NCI-H526 (cell line): ENCODE data around the gene BAZ1B.
"Not testable (repeated sequence)": the region's sequence is repeated elsewhere in the genome, so short reads cannot be mapped to it uniquely, and the experiment has no call there.

Experiments used
- DNase-seq, 2 experiments: peaks; one replicate each; lab custom pipeline; 2025; lab: John Stamatoyannopoulos, UW

Gene BAZ1B

DNA sequence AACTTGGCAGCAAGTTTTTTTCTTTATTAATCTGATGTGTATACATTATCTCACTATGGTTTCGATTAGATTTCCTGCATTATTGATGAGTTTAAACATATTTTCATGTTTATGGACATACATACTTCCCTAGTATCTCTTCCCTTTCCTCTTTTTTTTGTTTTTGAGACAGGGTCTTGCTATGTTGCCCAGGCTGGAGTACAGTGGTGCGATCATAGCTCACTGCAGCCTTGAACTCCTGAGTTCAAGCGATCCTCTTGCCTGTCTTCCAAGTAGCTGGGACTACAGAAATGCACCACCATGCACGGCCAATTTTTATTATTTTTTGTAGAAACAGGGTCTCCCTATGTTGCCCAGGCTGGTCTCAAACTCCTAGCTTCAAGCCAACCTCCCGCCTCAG is 18.9 kb downstream of the BAZ1B start:
- no peak for DNase-seq

DNA sequence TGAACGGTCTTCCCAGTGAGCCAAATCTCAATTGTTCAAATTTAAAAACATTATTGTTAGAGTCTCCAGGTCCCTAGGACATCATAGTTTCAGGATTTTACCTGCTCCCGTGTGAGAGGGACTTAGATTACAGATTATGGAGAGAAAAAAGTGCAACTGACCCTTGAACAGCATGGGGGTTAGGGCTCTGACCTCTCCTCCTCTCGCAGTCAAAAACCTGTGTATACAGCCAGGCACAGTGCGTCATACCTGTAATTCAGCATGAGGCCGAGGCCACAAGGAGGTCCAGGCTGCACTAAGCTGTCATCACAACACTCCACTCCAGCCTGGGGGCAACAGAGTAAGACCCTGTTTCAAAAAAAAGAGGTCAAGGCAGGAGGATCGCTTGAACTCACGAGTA is 25.5 kb downstream of the BAZ1B start:
- no peak for DNase-seq

DNA sequence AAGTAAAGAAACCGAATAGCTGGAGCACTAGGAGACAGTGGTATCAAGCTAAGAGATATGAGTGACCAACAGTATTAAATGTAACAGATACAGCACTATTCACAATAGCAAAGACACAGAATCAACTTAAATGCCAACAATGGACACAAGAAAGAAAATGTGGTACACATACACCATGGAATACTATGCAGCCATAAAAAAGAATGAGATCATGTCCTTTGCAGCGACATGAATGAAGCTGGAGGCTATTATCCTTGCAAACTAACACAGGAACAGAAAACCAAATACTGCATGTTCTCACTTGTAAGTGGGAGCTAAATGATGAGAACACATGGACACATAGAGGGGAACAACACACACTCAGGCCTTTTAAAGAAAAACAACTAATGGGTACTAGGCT is 26.6 kb downstream of the BAZ1B start:
- not testable (repeated sequence) for DNase-seq

DNA sequence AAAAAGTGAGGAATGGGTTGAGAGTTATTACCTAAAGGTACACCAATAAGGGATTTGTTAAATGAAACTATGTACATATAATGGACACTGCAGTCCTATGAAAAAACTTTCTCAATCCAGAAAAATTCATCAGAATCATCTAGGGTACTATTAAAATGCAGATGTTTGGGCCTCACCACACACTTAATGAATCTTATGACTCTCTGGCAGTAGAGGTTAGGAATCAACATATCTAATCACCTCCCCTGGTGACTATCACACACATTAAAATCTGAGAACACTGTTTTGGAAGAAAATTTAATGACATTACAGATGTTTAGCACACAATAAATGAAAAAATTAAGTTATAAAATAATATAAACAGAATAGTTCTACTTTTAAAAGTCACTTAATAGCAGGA is 32.1 kb downstream of the BAZ1B start:
- no peak for DNase-seq

DNA sequence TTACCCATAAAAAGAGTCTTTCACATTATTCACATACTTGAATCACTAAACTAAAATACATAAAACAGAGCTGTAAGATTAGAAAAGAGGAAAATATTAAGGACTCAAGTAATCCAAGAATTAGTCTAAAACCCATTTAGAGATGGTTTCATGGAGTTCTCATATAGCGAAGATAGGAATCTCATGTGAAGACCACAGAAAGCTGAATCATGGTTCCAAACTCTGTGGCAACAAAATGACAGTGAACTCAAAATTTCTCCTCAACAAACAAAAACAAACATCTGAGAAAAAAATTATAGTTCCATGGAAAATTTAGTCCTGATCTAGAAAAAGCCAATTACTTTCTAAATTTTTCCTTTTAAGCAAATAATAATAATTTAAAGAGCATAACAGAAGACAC is 34.6 kb downstream of the BAZ1B start:
- no peak for DNase-seq

DNA sequence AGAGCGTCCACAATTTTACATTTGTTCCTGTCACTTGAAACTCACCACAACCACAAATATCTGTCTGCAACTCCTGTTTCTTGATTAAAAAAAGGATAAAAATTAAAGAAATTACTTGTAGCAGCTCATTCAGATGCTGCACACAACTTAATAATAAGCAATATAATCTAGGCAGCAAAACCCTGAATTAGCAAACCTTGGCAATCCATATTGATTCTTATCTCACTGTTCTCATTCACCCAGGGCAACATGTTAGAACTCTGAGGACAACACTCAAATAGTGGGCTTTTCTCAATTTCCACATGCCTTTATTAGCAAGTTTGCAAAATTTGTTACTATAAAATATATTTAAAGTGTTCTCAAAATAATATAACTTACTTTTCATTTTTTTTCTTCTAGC is 38.9 kb downstream of the BAZ1B start:
- no peak for DNase-seq

DNA sequence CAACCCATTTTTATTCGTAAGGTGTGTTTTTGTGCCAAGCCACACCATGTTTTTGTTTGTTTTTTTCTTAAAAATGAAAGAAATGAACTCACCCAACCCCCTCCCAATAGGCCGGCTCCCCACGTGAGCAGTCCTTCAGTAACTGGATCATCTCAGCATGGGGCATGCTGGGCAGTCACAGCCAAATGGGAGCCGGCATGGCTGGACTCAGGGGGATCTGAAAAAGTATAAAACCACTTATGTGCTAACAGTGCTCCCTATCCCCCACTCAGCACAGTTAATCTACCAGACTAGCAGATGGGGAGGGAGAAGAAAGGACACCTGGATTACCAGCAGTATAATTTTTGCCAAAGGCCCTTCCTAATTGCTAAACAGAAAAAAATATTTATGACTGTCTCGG is 39.3 kb downstream of the BAZ1B start:
- no peak for DNase-seq

DNA sequence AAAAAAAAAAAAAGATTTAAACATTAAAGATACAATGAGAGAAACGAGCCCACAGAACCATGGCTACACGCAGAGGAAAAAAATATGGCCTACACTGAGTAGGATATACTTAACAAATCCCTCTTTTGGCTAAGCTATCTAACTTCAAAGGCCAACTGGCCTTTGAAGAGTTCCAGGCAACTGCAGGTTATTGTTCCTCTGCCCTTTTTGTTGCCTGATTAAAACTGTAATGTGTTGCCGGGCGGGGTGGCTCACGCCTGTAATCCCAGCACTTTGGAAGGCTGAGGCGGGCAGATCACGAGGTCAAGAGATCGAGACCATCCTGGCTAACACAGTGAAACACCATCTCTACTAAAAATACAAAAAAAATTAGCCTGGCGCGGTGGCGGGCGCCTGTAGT is 40.6 kb downstream of the BAZ1B start:
- not testable (repeated sequence) for DNase-seq

DNA sequence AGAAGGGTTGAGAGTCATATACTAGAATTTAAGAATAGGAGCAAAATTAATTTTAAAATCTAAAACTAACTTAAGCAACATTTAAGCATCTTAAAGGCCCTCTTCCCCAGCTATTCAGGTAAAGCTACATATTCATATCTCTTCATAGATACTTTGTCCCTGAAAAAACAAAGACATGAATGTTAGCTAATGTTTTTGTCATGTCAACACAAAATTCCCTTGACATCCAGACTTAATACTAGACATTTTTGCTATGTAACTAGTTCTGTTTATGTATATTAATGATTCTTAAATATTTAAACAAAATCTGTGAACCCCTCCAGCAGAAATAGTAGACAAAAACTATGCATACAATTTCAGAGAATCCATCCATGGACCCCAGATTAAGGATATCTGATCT is 43.5 kb downstream of the BAZ1B start:
- DNase-seq: no peak

DNA sequence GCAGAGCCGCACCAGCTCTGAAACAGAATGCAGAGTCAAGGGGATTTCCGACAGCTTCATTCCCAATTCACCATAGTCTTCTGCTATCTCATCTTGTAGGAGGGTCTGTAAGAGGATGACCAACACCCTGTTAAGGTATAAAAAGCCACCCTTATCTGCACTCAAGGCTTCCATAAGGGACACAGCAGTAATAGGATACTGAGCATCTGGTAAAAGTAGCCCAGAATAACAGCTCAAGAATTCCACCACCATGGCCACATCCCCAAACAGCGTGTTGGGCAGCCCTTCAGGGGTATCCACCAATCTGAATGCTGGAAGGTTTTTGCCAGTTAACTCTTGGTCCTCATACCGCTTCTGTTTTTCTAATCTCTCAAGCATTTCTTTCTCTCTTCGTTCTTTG is 44.7 kb downstream of the BAZ1B start:
- no peak for DNase-seq

DNA sequence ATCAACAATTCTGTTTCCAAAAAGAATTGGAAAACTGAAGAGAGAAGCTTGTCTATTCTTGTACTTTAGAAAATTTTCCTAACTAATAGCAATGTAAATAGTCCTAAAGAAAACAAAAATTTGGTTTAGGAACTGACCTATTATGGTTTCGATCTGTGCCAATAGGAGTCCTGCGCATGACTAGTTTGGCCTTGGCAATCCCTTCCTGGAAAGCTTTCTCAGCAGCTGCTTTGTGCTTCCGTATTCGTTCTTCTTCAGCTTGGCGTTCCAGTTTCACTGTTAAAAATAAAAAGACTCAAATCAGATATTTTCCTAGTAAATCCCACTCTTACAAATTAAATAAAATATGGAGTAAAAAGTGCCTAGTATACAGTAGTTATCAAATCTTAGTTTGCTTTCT is 51.9 kb downstream of the BAZ1B start:
- DNase-seq: no peak

DNA sequence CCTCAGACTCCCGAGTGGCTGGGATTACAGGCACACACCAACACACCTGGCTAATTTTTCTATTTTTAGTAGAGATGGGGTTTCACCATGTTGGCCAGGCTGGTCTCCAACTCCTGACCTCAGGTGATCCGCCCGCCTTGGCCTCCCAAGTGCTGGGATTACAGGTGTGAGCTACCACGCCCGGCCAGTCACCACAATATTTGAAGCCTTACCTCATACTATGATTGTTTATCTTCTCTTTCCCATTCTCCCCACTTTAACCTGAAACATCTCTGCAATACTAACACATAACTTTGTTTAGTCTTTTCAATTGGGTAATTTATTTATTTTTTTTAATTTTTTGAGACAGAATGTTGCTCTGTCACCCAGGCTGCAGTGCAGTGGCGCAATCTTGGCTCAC is 55.0 kb downstream of the BAZ1B start:
- not testable (repeated sequence) for DNase-seq

DNA sequence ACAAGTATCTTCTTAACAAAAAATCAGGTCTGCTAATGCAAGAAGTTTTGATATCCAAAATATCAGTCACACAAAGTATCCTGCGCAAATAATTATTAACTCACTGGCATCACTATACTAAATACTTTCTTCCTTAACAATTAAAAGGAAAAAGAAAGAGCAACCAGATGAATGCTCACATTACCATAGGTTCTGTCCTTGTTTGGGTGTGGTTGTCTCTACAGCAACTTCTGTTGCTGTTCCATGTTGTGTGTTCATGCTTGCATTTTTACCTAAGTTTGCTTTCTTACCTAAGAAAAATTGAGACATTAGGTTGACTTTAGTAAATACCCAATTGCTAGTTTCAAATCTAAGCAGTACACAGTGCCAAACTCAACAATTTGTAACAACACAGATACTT is 56.0 kb downstream of the BAZ1B start:
- DNase-seq: no peak

DNA sequence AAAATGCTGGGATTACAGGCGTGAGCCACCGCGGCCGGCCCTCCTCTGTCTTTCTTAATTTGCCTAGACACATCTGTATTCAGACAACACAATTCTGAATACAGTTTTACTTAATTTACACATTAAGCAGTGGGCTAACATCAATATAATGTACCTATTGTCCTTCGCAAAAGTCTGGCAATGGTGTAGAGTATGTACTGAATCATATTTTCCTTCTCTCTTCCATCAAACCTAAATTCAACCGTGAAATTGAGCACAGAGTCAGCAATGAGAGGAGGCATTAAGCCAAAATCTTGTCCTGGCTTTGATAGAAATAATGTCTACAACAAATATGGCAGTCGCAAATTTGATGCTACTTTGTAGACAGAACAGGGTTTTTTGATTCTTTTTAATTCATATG is 58.1 kb downstream of the BAZ1B start:
- peak; percentile 23 to 45 for DNase-seq

DNA sequence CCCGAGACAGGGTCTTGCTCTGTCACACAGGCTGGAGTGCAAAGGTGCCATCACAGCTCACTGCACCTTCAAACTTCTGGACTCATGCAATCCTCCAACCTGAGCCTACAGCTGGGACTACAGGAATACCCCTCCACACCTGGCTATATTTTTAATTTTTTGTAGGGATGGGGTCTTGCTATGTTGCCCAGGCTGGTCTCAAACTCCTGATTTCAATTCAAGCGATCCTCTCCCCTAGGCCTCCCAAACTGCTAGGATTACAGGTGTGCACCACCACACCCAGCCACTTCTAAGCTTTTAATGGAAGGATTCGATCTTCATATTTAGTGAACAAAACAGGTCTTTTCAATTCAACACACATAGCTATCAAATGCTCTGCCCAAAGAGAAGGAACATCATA is 58.8 kb downstream of the BAZ1B start:
- no peak for DNase-seq

DNA sequence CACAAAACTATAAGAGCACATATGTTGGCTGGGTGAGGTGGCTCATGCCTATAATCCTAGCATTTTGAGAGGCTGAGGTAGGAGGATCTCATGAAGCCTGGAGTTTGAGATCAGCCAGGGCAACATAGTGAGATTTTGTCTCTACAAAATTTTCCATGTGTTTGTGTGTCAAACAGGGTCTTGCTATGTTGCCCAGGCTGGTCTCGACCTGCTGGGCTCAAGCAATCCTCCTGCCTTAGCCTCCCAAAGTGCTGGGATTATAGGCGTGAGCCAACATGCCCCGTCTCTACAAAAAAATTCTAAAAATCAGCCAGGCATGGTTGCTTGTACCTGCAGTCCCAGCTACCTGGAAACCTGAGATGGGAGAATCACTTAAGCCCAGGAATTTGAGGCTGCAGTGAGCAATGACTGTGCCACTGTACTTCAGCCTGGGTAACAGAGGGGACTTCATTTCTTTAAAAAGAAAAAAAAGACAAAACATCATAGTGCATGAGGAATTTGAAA is 60.3 kb downstream of the BAZ1B start:
- DNase-seq: no peak

DNA sequence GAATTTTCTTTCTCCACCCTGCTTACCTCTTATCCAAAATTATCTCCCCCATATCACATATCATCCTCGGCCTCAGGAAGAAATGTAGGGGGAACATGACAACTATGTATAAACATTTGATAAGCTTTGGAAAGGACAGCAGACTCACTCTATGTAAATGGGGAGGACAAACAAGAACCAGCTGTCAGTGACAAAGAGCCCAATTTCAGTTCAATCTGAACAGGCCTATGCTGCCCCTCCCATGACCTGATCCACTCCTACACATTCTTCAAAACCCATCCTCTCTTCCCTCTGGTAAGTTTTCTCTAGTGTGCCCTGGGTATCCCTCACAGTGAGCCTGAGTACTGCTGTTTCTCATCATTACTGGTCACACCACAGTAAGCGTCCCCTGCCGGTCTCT is 67.7 kb downstream of the BAZ1B start:
- DNase-seq: no peak

DNA sequence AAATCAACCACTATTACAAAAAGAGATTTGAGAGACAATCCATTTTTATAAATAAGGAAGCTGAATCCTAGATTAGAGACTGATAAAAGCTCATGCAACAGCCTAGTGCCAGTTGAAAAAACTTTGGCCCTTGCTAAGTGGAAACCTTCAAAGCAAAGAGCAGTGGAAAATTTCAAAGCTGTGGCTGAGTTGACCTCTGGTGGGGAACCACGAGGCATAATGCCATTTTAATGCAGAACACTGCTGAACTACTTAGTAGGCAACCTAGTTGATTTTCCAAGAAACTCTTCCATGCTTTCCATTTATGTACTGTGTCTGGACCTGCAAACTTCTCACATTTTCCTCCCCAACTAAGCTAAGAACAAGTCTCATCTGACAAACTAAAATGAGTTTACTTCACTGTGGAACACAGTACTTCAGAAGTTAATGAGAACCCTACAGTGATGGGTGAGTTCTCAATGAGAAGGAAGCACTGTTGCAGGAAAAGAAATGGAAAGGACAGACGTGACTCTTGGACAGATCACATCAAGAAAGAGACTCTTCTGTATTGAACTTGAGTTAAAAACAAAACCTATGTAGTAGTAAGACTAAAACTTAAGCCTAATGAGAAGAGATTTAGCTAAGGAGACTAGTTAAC is 69.0 kb downstream of the BAZ1B start:
- no peak for DNase-seq

DNA sequence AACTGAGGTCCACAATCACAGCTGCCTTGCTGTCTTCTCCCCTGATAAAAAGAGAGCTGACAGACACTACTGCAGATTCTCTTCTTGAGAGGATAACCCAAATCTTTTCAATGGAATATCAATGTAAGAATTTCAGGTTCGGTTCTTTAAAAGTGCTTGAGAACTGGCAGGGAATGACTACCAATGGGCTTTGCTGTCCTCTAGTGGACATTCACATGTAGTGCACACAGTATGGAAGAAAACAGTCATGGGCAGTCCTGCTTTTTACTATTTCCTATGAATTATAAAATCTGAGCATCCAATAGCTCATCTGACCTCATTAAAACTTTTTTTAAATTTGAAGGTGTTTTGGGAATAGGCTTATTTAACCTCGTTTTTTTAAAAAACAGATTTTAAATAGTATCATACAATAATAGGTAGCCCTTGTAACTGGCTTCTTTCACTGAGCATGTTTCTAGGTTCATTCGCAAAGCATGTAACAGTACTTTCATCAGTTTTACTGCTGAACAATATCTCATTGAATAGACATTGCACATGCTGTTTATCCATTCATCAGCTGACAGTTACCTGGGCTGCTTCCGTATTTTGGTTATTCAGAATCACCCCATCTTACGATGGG is 70.2 kb downstream of the BAZ1B start:
- peak in 1 of 2 experiments; percentile 52 for DNase-seq

DNA sequence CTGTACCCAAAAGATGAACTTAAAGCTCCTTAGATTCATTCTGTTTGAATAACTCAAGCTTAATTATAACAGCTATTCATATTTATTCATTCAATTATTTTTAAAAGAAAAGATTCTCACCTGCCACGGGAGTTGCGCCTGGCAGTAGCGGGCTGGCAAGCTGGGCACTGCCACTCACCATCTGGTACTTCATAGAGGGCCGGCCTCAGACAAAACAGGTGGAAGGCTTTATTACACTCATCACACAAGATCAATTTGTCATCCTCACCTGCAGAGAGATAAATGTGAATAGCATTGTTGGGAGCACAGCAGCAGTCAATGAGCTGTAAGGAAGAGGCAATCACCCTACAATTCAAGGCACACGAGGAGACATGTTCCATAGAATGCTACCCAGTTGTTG is 72.7 kb downstream of the BAZ1B start:
- no peak for DNase-seq

DNA sequence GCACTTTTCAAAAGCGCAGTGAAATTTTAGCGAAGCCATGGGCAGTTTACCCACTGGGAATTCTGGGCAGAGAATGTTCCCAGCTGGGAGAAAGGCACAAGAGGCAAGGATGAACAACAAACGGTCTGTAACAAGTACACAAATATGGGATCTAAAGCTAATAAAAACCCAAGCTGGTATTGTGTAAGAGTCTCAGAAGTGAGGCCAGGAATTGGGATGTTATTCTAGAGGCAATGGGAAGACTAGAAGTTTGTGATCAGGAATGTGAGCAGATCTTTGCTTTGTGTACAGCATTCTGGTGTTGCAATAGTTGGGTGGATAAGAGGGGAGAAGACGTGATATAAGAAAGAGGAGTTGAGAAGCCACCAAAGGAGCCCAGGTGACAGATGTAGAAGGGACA is 73.5 kb downstream of the BAZ1B start:
- no peak for DNase-seq

DNA sequence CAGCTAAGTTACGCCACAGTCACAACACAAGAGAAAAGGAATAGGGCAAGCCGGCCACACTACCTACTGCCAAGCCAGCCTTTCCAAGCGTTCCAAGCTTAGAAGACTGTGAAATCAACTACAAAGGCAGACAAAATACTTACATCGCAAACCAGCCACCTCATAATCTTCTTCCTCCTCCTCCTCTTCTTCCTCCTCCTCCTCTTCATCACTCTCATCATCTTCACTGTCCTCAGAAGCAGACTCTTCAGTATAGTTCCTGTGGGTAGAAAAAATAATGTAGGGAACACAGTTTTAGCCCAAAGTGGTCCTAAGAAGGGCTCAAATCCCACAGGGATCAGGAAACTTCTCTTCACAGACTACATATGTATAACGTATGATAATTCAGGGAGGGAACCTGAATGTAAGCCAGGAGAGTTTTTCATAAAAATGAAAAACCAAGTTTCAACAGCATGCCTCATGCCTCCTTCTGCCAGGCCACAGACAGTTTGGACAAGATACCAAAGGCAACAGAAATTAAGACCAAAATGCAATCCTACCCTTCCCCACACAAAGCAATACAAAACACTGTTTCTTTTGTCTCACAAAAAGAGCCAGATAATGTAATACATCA is 74.9 kb downstream of the BAZ1B start:
- DNase-seq: no peak

DNA sequence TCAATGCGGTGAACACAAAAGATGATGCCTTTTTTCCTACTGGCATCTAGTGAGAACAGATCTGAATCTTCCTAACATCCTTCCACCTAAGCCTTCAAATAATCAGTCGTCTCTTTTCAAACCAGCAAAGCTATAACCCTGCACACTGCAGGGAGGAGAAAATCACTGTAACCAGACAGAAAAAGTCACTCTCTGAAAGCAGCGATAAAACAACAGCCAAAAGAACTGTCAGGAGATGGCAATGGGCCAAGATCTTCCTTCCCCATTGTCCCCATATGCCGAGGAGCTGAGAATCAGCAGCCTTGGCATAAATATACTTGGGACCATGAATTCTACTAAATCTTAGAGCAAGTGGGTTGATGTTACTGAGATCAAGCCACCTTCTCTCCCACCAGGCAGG is 75.4 kb downstream of the BAZ1B start:
- DNase-seq: no peak
